Colonic mucosa (tissue), 4 donors: ENCODE data around the gene LRRC37A3. TPM values are rescaled to one million over a fixed set of nuclear protein-coding genes. Genes with fewer than 3 reads are reported as not detected.

Source experiments
- DNase-seq: peaks from one replicate; pipeline ENCODE4 v3.0.0-alpha.2; 2020
- H3K27ac ChIP-seq: fragments of 200-600 bp; one replicate; pipeline ENCODE4 v1.8.0; 2021
- H3K27me3 ChIP-seq: fragments of 200-600 bp; one replicate; pipeline ENCODE4 v1.8.0; 2021
- H3K36me3 ChIP-seq: fragments of 200-600 bp; one replicate; pipeline ENCODE4 v1.8.0; 2021
- H3K4me1 ChIP-seq: fragments of 200-600 bp; one replicate; pipeline ENCODE4 v1.8.0; 2021; ENCODE audit warnings: mild to moderate bottlenecking
- H3K4me3 ChIP-seq: fragments of 200-600 bp; one replicate; pipeline ENCODE4 v1.8.0; 2021
- H3K9ac ChIP-seq, 2 donors: one replicate each; pipeline ENCODE4 v1.7.0; 2013; ENCODE audit warnings: control low read depth in 2 of 2, low read depth in 2 of 2, low read length in 2 of 2
- H3K9me3 ChIP-seq: fragments of 200-600 bp; one replicate; pipeline ENCODE4 v1.8.0; 2021
- intact Hi-C: fragments of 100-400 bp; cut with DNase I; formaldehyde crosslinking; loops from one replicate; pipeline ENCODE4 v1.14.1; 2022
- total RNA-seq, 2 donors: library from RNA; stranded (reverse); fragmentation: NEBNext Ultra II Directional in 1 of 2; extraction: Animal tissue kit (Norgen Biotek cat#: 25700) in 1 of 2; gene quantifications; one replicate each; pipeline ENCODE4 v1.2.1, GENCODE V29; 2021
- TF ChIP-seq, protein P1 (sequence below): fragments of 200-600 bp; IDR thresholded peaks from one replicate; pipeline ENCODE4 v1.8.0; 2022; ENCODE audit warnings: antibody characterized with exemption, mild to moderate bottlenecking
- donor health status: healthy.
- donor health status: DM: no; HTN: no; CAD: no.
- donor health status: DM: no; HTN: no; CAD: no.

Gene LRRC37A3
- total RNA-seq, 2 donors from 2014 or later = 5.7 to 17.3 TPM

DNA sequence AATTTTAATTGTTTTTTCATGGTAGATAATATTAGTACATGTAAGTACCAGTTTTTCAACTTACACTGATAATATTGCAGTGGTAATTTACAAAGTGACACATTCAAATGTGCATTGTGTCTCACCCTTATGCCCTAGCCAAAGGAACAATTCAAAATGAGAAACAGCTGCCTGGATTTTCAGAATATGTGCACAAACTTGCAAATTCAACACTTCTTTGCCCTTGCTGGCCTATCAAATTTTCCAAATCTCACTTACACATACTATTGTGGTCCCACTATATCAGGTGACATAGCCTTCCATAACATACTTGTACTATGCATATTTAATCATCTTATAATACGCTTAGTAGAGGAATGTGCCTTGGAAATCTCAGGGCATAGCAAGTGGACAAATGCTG, 32.6 kb upstream of the LRRC37A3 start:
- TF ChIP-seq, protein P1, sequence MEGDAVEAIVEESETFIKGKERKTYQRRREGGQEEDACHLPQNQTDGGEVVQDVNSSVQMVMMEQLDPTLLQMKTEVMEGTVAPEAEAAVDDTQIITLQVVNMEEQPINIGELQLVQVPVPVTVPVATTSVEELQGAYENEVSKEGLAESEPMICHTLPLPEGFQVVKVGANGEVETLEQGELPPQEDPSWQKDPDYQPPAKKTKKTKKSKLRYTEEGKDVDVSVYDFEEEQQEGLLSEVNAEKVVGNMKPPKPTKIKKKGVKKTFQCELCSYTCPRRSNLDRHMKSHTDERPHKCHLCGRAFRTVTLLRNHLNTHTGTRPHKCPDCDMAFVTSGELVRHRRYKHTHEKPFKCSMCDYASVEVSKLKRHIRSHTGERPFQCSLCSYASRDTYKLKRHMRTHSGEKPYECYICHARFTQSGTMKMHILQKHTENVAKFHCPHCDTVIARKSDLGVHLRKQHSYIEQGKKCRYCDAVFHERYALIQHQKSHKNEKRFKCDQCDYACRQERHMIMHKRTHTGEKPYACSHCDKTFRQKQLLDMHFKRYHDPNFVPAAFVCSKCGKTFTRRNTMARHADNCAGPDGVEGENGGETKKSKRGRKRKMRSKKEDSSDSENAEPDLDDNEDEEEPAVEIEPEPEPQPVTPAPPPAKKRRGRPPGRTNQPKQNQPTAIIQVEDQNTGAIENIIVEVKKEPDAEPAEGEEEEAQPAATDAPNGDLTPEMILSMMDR = no peak
- no peak for DNase-seq
- H3K9ac ChIP-seq = no peak overlapping the region
- no peaks in the 10 kb centered on the region for H3K36me3 ChIP-seq
- H3K4me1 ChIP-seq = no peaks in the 10 kb centered on the region
- intact Hi-C loops = no loop called here
- no peak overlapping the region for H3K4me3 ChIP-seq
- no peaks in the 10 kb centered on the region for H3K9me3 ChIP-seq
- no peaks in the 10 kb centered on the region for H3K27me3 ChIP-seq
- H3K27ac ChIP-seq = no peak overlapping the region

DNA sequence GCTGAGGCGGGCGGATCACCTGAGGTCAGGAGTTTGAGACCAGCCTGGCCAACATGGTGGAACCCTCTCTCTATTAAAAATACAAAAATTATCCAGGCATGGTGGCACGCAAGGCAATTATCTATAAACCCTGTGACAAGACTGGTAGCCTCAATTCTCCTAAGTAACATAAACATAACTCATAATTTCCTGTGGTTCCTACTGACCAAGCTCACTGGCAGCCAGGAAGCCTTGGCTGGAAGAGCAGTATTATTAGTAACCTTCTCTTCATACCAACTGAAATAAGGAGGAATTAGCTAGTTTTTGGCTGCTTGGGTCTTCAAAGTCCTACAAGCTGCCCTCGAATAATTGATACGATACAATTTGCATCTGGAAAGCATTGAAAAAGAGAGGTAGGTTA, 31.6 kb upstream of the LRRC37A3 start:
- H3K4me3 ChIP-seq = no peak overlapping the region
- no peaks in the 10 kb centered on the region for H3K27me3 ChIP-seq
- no peak for DNase-seq
- TF ChIP-seq, protein P1 = no peak
- no peaks in the 10 kb centered on the region for H3K4me1 ChIP-seq
- no peaks in the 10 kb centered on the region for H3K36me3 ChIP-seq
- intact Hi-C loops = no loop called here
- no peak overlapping the region for H3K27ac ChIP-seq
- H3K9ac ChIP-seq = no peak overlapping the region
- H3K9me3 ChIP-seq = no peaks in the 10 kb centered on the region

DNA sequence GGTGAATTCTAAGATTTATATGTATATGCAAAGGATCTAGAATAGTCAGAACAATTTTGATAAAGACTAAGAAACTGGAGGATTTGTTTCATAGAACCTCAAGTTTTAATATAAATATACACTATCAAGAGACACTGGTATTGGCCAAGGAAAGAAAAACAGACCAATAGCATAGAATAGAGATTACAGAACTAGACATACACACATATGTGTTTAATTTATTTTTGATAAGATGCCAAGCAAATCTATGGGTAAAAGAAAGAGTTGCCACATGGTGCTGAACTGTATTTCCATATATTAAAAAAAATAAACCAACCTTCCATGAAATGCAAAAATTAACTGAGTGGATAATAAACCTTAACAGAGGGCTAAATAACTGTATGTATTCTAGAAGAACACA, 27.9 kb upstream of the LRRC37A3 start:
- Histone ChIP-seq H3K27me3 (no peaks in the 10 kb centered on the region), H3K4me3 (no peak overlapping the region), H3K36me3 (no peaks in the 10 kb centered on the region), H3K4me1 (no peaks in the 10 kb centered on the region), H3K9ac (no peak overlapping the region), H3K27ac (no peak overlapping the region), H3K9me3 (no peaks in the 10 kb centered on the region)
- no peak for DNase-seq
- TF ChIP-seq, protein P1 = no peak
- intact Hi-C loops = no loop called here

DNA sequence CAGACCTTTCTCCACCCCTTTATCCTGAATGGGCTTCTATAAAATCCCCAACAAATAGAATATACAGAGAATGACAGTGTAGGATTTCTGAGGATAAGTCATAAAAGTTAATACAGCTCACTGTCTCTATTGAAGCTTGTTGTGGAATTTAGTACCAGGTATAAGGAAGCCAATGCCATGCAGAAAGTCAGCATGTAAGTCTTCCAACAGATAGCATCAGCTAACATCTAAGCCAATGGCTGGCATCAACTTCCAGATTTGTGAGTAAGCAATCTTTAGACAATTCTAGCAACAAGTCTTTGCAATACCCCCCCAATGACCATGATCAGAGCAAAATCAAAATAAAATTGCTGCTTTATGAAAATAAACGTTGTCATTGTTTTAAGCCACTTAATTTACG, 22.5 kb upstream of the LRRC37A3 start:
- DNase-seq = no peak
- Histone ChIP-seq H3K9me3 (no peaks in the 10 kb centered on the region), H3K27ac (no peak overlapping the region), H3K27me3 (no peaks in the 10 kb centered on the region), H3K4me1 (no peaks in the 10 kb centered on the region), H3K4me3 (no peak overlapping the region), H3K36me3 (no peaks in the 10 kb centered on the region), H3K9ac (no peak overlapping the region)
- intact Hi-C loops = no loop called here
- TF ChIP-seq, protein P1 = no peak

DNA sequence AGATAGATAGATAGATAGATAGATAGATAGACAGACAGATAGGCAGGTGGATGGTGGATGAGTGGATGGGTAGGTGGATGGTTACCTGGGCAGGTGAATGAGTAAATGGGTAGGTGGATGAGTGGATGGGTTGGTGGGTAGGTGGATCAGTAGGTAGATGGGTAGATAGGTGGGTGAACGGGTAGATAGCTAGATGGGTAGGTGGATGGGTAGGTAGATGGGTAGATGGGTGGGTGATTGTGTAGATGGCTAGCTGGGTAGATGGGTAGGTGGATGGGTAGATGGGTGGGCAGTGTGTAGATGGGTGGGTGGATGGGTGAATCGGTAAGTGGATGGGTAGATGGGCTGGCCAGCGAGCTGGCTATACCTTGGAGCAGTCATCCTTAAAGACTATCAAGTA, 21.8 kb upstream of the LRRC37A3 start:
- Histone ChIP-seq H3K9me3 (no peaks in the 10 kb centered on the region), H3K36me3 (no peaks in the 10 kb centered on the region), H3K4me1 (no peaks in the 10 kb centered on the region), H3K27ac (no peak overlapping the region), H3K9ac (no peak overlapping the region), H3K27me3 (no peaks in the 10 kb centered on the region), H3K4me3 (no peak overlapping the region)
- intact Hi-C loops = no loop called here
- DNase-seq = no peak
- TF ChIP-seq, protein P1 = no peak

DNA sequence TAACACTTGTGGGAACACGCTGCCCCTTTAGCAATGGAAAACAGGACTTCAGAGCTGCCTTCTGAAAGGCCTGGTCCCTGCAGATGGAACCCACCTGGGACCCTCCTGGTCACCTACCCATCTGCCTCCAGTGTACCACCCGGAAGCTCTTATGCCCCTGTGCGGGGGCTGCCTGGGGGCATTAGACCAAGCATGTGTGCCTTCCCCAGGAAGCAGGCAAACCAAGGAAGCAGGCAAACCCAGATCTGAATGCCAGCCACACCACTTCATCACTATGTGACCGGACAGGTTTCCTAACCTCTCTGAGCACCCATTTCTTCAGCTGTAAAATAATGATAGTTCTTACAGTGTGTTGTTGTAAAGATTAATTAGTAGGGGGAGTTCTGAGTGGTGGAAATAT, 20.8 kb upstream of the LRRC37A3 start:
- Histone ChIP-seq H3K4me1 (no peaks in the 10 kb centered on the region), H3K4me3 (no peak overlapping the region), H3K27ac (no peak overlapping the region), H3K36me3 (no peaks in the 10 kb centered on the region), H3K9ac (no peak overlapping the region), H3K27me3 (no peaks in the 10 kb centered on the region), H3K9me3 (no peaks in the 10 kb centered on the region)
- no peak for DNase-seq
- intact Hi-C loops = no loop called here
- TF ChIP-seq, protein P1 = no peak
